ENCODE results near the gene ETV2.

Gene ETV2

GRCh38 chr19:35655600-35655999 lies 14.1 kb downstream of the ETV2 start:
- no peak for TF ChIP-seq CTCF (IDR thresholded peaks at IDR 0.05; ENCODE audit: control insufficient read depth, insufficient read depth, low read depth, low read length, missing control alignments)
- DNase-seq (ENCODE audit: low read depth): no peak
- H3K4me3 ChIP-seq (ENCODE audit: control insufficient read depth, low read depth, low read length): no peak overlapping the region

GRCh38 chr19:35656700-35657099 lies 15.2 kb downstream of the ETV2 start:
- no peak for DNase-seq (ENCODE audit: low read depth)
- no peak for TF ChIP-seq CTCF (IDR thresholded peaks at IDR 0.05; ENCODE audit: control insufficient read depth, insufficient read depth, low read depth, low read length, missing control alignments)
- no peak overlapping the region for H3K4me3 ChIP-seq (ENCODE audit: control insufficient read depth, low read depth, low read length)

GRCh38 chr19:35657904-35658700 lies 16.6 kb downstream of the ETV2 start:
- DNase-seq (ENCODE audit: low read depth): no peak
- no peak for TF ChIP-seq CTCF (IDR thresholded peaks at IDR 0.05; ENCODE audit: control insufficient read depth, insufficient read depth, low read depth, low read length, missing control alignments)
- H3K4me3 ChIP-seq (ENCODE audit: control insufficient read depth, low read depth, low read length): no peak overlapping the region

- H3K4me3 ChIP-seq (ENCODE audit: control insufficient read depth, low read depth, low read length): no peak overlapping the region
- no peak for DNase-seq (ENCODE audit: low read depth)
- TF ChIP-seq CTCF (IDR thresholded peaks at IDR 0.05; ENCODE audit: control insufficient read depth, insufficient read depth, low read depth, low read length, missing control alignments): no peak
Observed at GRCh38 chr19:35661995-35662340, 20.4 kb downstream of the ETV2 start.

GRCh38 chr19:35663981-35664380 lies 22.4 kb downstream of the ETV2 start:
- no peak for DNase-seq (ENCODE audit: low read depth)
- no peak overlapping the region for H3K4me3 ChIP-seq (ENCODE audit: control insufficient read depth, low read depth, low read length)
- TF ChIP-seq CTCF (IDR thresholded peaks at IDR 0.05; ENCODE audit: control insufficient read depth, insufficient read depth, low read depth, low read length, missing control alignments): no peak

GRCh38 chr19:35665157-35665556 lies 23.6 kb downstream of the ETV2 start:
- H3K4me3 ChIP-seq (ENCODE audit: control insufficient read depth, low read depth, low read length): no peak overlapping the region
- TF ChIP-seq CTCF (IDR thresholded peaks at IDR 0.05; ENCODE audit: control insufficient read depth, insufficient read depth, low read depth, low read length, missing control alignments): no peak
- no peak for DNase-seq (ENCODE audit: low read depth)

All from AG09309 (cell line).